PFSK-1 (cell line): ENCODE data around the gene AFAP1L2.

Source experiments
- POLR2AphosphoS5 ChIP-seq: IDR thresholded peaks from 2 replicates; pipeline ENCODE4 v1.6.1; 2012; ENCODE audit warnings: low read depth, mild to moderate bottlenecking, control low read depth, low read length, moderate library complexity
- TAF1 ChIP-seq: IDR thresholded peaks from 2 replicates; pipeline ENCODE4 v1.6.1; 2012; ENCODE audit warnings: low read length, control low read depth, borderline replicate concordance; ENCODE audit not compliant: insufficient read depth
- TF ChIP-seq, protein P1 (sequence below), 2 experiments: IDR thresholded peaks; 2 replicates each; pipeline versions ENCODE4 v1.6.1 to v1.8.0; 2011 to 2012; ENCODE audit warnings: low read depth in 2 of 2, low read length in 2 of 2, control low read depth in 1 of 2, inconsistent platforms in 1 of 2, mild to moderate bottlenecking in 1 of 2, moderate library complexity in 1 of 2; ENCODE audit not compliant: insufficient read depth in 1 of 2

DNA sequence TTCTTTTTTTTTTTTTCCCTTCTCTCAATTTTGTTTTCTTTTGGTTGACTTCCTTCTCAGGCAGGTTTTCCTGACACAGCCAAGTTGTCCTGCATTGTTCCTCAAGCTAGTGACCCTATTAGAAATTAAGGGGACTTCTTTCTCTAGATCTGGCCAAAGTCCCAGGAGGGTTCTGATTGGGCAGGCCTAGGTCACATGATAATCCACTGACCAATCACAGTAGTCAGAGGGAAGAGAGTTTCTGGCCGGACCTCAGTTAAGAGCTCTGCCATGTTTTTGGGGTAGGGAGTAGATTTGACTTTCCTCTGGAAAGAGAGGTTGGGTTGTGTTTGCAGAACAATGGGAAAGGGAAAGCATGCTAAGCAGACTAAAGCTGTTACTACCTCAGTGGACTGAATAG, 149.1 kb downstream of the AFAP1L2 start:
- TF ChIP-seq POLR2AphosphoS5 (no peak), TAF1 (no peak)
- TF ChIP-seq, protein P1, sequence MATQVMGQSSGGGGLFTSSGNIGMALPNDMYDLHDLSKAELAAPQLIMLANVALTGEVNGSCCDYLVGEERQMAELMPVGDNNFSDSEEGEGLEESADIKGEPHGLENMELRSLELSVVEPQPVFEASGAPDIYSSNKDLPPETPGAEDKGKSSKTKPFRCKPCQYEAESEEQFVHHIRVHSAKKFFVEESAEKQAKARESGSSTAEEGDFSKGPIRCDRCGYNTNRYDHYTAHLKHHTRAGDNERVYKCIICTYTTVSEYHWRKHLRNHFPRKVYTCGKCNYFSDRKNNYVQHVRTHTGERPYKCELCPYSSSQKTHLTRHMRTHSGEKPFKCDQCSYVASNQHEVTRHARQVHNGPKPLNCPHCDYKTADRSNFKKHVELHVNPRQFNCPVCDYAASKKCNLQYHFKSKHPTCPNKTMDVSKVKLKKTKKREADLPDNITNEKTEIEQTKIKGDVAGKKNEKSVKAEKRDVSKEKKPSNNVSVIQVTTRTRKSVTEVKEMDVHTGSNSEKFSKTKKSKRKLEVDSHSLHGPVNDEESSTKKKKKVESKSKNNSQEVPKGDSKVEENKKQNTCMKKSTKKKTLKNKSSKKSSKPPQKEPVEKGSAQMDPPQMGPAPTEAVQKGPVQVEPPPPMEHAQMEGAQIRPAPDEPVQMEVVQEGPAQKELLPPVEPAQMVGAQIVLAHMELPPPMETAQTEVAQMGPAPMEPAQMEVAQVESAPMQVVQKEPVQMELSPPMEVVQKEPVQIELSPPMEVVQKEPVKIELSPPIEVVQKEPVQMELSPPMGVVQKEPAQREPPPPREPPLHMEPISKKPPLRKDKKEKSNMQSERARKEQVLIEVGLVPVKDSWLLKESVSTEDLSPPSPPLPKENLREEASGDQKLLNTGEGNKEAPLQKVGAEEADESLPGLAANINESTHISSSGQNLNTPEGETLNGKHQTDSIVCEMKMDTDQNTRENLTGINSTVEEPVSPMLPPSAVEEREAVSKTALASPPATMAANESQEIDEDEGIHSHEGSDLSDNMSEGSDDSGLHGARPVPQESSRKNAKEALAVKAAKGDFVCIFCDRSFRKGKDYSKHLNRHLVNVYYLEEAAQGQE (IDR thresholded peaks at IDR 0.05; ENCODE audit: insufficient read depth in 1 of 2, low read depth in 2 of 2, low read length in 2 of 2): no peak
